Amniotic stem cell (primary cell): ENCODE measurements around the gene PTCD2.

Experiments
- DNase-seq: peaks from one replicate; lab custom pipeline; 2025; lab: John Stamatoyannopoulos, UW

PTCD2 gene

GRCh38 chr5:72319976-72320752, at the start of gene PTCD2, which contains the start of gene MRPS27:
PTCD2 (plus strand) TSS chr5:72320373; CDS start chr5:72320383, 10 bp downstream.
MRPS27 (minus strand) TSS chr5:72320240; CDS start chr5:72320221, 19 bp downstream.
- peak; percentile 98 for DNase-seq

- no peak for DNase-seq
These were observed 48.5 kb upstream of the PTCD2 start for GRCh38 chr5:72271702-72272101.

- no peak for DNase-seq
These were observed 47.8 kb upstream of the PTCD2 start for GRCh38 chr5:72272398-72272797.

GRCh38 chr5:72273547-72273946, 46.6 kb upstream of the PTCD2 start:
- no peak for DNase-seq

GRCh38 chr5:72276219-72276752, 43.9 kb upstream of the PTCD2 start:
- no peak for DNase-seq

- no peak for DNase-seq
These were observed 39.5 kb upstream of the PTCD2 start for GRCh38 chr5:72280581-72281069.

- DNase-seq = no peak
These were observed 38.8 kb upstream of the PTCD2 start for GRCh38 chr5:72281430-72281763.

GRCh38 chr5:72281764-72282499, 38.2 kb upstream of the PTCD2 start:
- DNase-seq = peak; percentile 75

GRCh38 chr5:72282878-72283277, 37.3 kb upstream of the PTCD2 start:
- DNase-seq = no peak

GRCh38 chr5:72283358-72283757, 36.8 kb upstream of the PTCD2 start:
- DNase-seq = no peak

- DNase-seq = no peak
These were observed 35.4 kb upstream of the PTCD2 start for GRCh38 chr5:72284559-72285423.

- DNase-seq = no peak
These were observed 34.8 kb upstream of the PTCD2 start for GRCh38 chr5:72285424-72285821.

GRCh38 chr5:72286798-72287197, 33.4 kb upstream of the PTCD2 start:
- DNase-seq = no peak

- DNase-seq = no peak
These were observed 31.2 kb upstream of the PTCD2 start for GRCh38 chr5:72288924-72289323.

- no peak for DNase-seq
These were observed 29.6 kb upstream of the PTCD2 start for GRCh38 chr5:72290356-72291133.

- no peak for DNase-seq
These were observed 28.6 kb upstream of the PTCD2 start for GRCh38 chr5:72291601-72292000.

GRCh38 chr5:72292411-72292810, 27.8 kb upstream of the PTCD2 start:
- no peak for DNase-seq

- DNase-seq = no peak
These were observed 26.6 kb upstream of the PTCD2 start for GRCh38 chr5:72293495-72294055.

- DNase-seq = no peak
These were observed 25.7 kb upstream of the PTCD2 start for GRCh38 chr5:72294473-72294872.

GRCh38 chr5:72295539-72295938, 24.6 kb upstream of the PTCD2 start:
- DNase-seq = no peak

- no peak for DNase-seq
These were observed 23.9 kb upstream of the PTCD2 start for GRCh38 chr5:72296256-72296655.
